BJ (cell line): ENCODE measurements around the gene MRPL22. TPM values are rescaled to one million over a fixed set of nuclear protein-coding genes. Genes with fewer than 3 reads are reported as not detected.

Experiments
- CTCF ChIA-PET: fragments of 350-600 bp; formaldehyde crosslinking; extraction: SDS; loops from one replicate; lab custom pipeline; 2021; ENCODE audit warnings: antibody characterized with exemption, inconsistent platforms; lab: Yijun Ruan, JAX
- POLR2A ChIA-PET: fragments of 300-600 bp; sonication (Branson Sonifier 250); formaldehyde crosslinking; extraction: SDS; loops from one replicate; lab custom pipeline; 2021; ENCODE audit warnings: antibody characterized with exemption; lab: Charles Lee
- DNase-seq: peaks from one replicate; pipeline ENCODE4 v3.0.0-alpha.2; 2011; ENCODE audit warnings: low read depth
- H3K27me3 ChIP-seq: 2 replicates; pipeline ENCODE4 v1.6.0; 2011; ENCODE audit warnings: low read length; ENCODE audit not compliant: control insufficient read depth, insufficient read depth
- H3K36me3 ChIP-seq: 2 replicates; pipeline ENCODE4 v1.5.1; 2011; ENCODE audit warnings: low read length; ENCODE audit not compliant: control insufficient read depth, insufficient read depth
- H3K4me3 ChIP-seq: 2 replicates; pipeline ENCODE4 v1.5.1; 2011; ENCODE audit warnings: low read depth, mild to moderate bottlenecking, control low read depth, low read length
- polyA plus RNA-seq: library from polyadenylated mRNA; depleted of rRNA; stranded (reverse); fragments of >200 nt; gene quantifications from 2 replicates; pipeline ENCODE4 v1.2.3, GENCODE V29; 2011
- TF ChIP-seq, protein P1 (sequence below): IDR thresholded peaks from 2 replicates; pipeline ENCODE4 v1.5.1; 2011; ENCODE audit warnings: low read depth, mild to moderate bottlenecking, control low read depth, inconsistent platforms, low read length, moderate library complexity; ENCODE audit not compliant: insufficient read depth

The MRPL22 gene
- polyA plus RNA-seq, 1 experiment = 32.0 TPM

DNA sequence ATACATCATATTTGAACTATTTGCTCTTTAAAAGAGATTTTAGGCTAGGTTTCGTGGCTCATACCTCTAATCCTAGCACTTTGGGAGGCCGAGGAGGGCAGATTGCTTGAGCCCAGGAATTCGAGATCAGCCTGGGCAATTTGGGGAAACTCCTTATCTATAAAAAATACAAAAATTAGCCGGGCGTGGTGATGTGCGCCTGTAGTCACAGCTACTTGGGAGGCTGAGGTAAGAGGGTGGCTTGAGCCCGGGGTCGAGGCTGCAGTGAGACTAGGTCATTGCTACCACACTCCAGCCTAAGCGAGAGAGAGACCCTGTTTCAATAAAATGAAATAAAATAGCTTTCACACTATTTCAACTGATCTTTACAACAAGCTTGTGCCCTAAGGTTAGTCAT is 500 bp upstream of the MRPL22 start:
- H3K4me3 ChIP-seq = peak overlapping the region; percentile 62; the same call in 1 of the 2 replicates
- no peak for DNase-seq
- CTCF ChIA-PET = no interaction called here
- TF ChIP-seq, protein P1, sequence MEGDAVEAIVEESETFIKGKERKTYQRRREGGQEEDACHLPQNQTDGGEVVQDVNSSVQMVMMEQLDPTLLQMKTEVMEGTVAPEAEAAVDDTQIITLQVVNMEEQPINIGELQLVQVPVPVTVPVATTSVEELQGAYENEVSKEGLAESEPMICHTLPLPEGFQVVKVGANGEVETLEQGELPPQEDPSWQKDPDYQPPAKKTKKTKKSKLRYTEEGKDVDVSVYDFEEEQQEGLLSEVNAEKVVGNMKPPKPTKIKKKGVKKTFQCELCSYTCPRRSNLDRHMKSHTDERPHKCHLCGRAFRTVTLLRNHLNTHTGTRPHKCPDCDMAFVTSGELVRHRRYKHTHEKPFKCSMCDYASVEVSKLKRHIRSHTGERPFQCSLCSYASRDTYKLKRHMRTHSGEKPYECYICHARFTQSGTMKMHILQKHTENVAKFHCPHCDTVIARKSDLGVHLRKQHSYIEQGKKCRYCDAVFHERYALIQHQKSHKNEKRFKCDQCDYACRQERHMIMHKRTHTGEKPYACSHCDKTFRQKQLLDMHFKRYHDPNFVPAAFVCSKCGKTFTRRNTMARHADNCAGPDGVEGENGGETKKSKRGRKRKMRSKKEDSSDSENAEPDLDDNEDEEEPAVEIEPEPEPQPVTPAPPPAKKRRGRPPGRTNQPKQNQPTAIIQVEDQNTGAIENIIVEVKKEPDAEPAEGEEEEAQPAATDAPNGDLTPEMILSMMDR = no peak
- H3K36me3 ChIP-seq = no peaks in the 10 kb centered on the region; the same call in none of the 2 replicates
- no peaks in the 10 kb centered on the region for H3K27me3 ChIP-seq
- POLR2A ChIA-PET = no interaction called here

DNA sequence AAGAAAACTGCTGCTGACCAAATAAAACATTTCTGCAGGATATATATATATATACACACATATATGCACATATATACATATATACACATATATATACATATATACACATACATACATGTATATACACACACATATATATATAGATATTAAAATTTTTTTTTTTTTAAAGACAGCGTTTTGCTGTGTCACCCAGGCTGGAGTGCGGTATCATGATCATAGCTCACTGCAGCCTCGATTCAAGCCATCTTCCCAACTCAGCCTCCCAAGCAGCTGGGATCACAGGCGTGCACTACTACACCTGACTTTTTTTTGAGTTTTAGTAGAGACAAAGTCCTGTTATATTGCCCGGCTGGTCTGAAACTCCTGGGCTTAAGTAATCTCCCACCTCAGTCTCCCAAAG is 2.7 kb downstream of the MRPL22 start:
- no peak for DNase-seq
- ChIA-PET POLR2A (no interaction called here), CTCF (interaction anchor here (1.3 to 1.9 kb wide), 2 partner anchors 196 to 203 kb away, joined by 4 to 7 read pairs; no protein-coding TSS in a partner anchor)
- H3K4me3 ChIP-seq = no peak overlapping the region
- TF ChIP-seq, protein P1 = no peak
- no peaks in the 10 kb centered on the region for H3K27me3 ChIP-seq
- H3K36me3 ChIP-seq = no peaks in the 10 kb centered on the region

DNA sequence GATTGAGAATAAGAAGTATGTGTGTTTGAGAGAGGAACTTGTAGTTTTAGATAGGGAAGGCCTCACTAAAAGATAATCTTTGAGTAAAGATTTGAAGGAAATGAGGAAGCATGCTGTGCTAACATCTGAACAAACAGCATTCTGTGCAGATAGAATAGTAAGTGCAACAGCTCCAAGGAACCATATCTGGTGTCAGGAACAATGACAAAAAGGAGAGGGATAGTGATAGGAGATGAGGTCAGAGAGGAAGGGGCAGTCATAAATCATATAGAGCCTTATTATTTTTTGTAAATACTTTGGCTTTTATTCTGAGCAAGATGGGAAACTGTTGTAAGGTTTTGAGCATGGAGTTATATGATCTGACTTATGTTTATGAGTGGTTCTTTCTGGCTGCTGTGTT is 3.8 kb downstream of the MRPL22 start:
- TF ChIP-seq, protein P1 = no peak
- Histone ChIP-seq H3K27me3 (no peaks in the 10 kb centered on the region), H3K36me3 (no peaks in the 10 kb centered on the region), H3K4me3 (no peak overlapping the region)
- no peak for DNase-seq
- CTCF ChIA-PET = interaction anchor here (0.6 to 1.9 kb wide), 5 partner anchors 14 to 202 kb away, joined by 3 to 7 read pairs (median 4); no protein-coding TSS in a partner anchor
- POLR2A ChIA-PET = no interaction called here

DNA sequence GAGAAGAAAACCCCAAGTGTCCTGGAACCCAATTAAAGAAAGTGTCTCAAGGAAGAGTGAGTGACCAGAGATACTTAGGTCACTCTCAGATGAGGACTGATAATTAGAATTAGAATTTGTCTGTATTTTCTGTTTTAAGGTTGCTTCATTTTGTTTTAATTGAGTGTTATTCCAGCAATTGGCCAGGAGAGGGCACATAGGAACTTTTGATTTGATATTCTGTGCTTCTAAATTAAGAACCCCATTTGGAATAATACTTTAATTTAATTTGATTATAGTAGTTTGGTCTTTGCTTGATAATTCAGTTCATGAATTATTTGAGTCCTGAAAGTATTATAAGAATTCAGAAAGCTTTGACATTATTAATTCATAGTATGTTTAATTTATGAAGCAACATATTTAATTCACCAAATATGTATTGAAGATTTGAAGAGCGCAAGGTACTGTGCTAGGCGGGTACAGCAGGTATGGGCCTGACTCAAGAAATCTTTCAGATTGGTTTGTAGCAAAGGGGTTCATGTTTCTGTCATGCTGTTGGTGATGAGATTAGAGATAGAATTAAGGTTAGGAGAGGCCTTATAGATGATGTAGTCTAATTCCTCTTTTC is 4.9 kb downstream of the MRPL22 start:
- POLR2A ChIA-PET = interaction anchor here (0.6 kb wide), 1 partner anchor 118 kb away, joined by 4 read pairs; no protein-coding TSS in a partner anchor
- CTCF ChIA-PET = interaction anchor here (0.7 to 1.8 kb wide), 6 partner anchors 12 to 201 kb away, joined by 3 to 6 read pairs (median 3); no protein-coding TSS in a partner anchor
- no peaks in the 10 kb centered on the region for H3K27me3 ChIP-seq
- DNase-seq = no peak
- TF ChIP-seq, protein P1 = peak; percentile 55
- no peaks in the 10 kb centered on the region for H3K36me3 ChIP-seq
- H3K4me3 ChIP-seq = no peak overlapping the region

DNA sequence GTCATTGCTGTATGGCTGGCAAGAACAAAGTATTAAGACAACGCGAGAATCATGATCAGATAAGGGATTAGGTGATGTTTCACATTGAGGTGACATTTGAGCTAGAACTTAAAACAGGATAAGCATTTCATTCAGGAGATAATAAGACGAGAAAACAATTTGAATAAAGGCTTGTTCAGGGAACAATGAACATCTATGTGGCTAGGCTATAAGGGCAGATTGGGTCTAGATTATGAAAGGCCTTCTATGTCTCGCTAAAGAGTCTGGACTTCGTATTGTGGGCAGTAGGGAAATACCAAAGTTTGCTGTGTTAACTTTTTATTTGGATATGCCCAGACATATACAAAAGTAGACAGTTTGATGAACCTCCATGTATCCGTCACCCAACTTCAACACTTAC is 6.9 kb downstream of the MRPL22 start:
- Histone ChIP-seq H3K27me3 (no peaks in the 10 kb centered on the region), H3K36me3 (no peaks in the 10 kb centered on the region), H3K4me3 (no peak overlapping the region)
- POLR2A ChIA-PET = no interaction called here
- no peak for DNase-seq
- TF ChIP-seq, protein P1 = no peak
- CTCF ChIA-PET = no interaction called here
